Cardiac muscle cell (in vitro differentiated cells and primary cell): ENCODE results near the gene ING3. TPM values are rescaled to one million over a fixed set of nuclear protein-coding genes. Genes with fewer than 3 reads are reported as not detected.

Experiments
- DNase-seq, 2 donors: peaks; one replicate each; pipeline versions ENCODE4 v3.0.0 to v3.0.0-alpha.2; 2010 to 2017; ENCODE audit warnings: low read depth in 1 of 2, low spot score in 1 of 2
- H3K27ac ChIP-seq: fragments of 200-600 bp; sonication (generic); 2 replicates; pipeline ENCODE4 v1.5.1; 2016
- H3K27me3 ChIP-seq: fragments of 200-600 bp; sonication (generic); 2 replicates; pipeline ENCODE4 v1.6.0; 2016; ENCODE audit warnings: control low read depth
- H3K36me3 ChIP-seq: fragments of 200-600 bp; sonication (generic); 2 replicates; pipeline ENCODE4 v1.5.1; 2016; ENCODE audit warnings: control low read depth
- H3K4me1 ChIP-seq: fragments of 200-600 bp; sonication (generic); 2 replicates; pipeline ENCODE4 v1.8.1; 2017; ENCODE audit warnings: low read depth, mild to moderate bottlenecking, mixed run types
- H3K4me3 ChIP-seq: fragments of 200-600 bp; sonication (generic); 2 replicates; pipeline ENCODE4 v1.5.1; 2016; ENCODE audit warnings: mild to moderate bottlenecking
- H3K9me3 ChIP-seq: fragments of 200-600 bp; sonication (generic); 2 replicates; pipeline ENCODE4 v1.5.1; 2017; ENCODE audit warnings: low read depth, mild to moderate bottlenecking, control low read depth
- polyA plus RNA-seq: library from polyadenylated mRNA; unstranded; fragments of >200 nt; fragmentation: Nextera tagmentation; extraction: Ambion mirVana; gene quantifications from 2 replicates; pipeline ENCODE4 v1.2.1, GENCODE V29; 2016
- total RNA-seq: library from RNA; depleted of rRNA; stranded (reverse); fragments of >200 nt; gene quantifications from 2 replicates; pipeline ENCODE4 v1.2.3, GENCODE V29; 2016
- TF ChIP-seq, protein P1 (sequence below): IDR thresholded peaks from 2 replicates; pipeline ENCODE4 v1.5.1; 2012; ENCODE audit warnings: low read depth, mild to moderate bottlenecking, low read length

The ING3 gene
- total and polyA plus RNA-seq, 2 experiments from 2014 or later = 10.7 to 18.4 TPM

GRCh38 chr7:120920034-120920433 lies 30.5 kb upstream of the ING3 start:
- no peak overlapping the region for H3K27ac ChIP-seq
- H3K4me3 ChIP-seq = no peak overlapping the region
- H3K9me3 ChIP-seq = no peaks in the 10 kb centered on the region
- no peak for DNase-seq
- TF ChIP-seq, protein P1, sequence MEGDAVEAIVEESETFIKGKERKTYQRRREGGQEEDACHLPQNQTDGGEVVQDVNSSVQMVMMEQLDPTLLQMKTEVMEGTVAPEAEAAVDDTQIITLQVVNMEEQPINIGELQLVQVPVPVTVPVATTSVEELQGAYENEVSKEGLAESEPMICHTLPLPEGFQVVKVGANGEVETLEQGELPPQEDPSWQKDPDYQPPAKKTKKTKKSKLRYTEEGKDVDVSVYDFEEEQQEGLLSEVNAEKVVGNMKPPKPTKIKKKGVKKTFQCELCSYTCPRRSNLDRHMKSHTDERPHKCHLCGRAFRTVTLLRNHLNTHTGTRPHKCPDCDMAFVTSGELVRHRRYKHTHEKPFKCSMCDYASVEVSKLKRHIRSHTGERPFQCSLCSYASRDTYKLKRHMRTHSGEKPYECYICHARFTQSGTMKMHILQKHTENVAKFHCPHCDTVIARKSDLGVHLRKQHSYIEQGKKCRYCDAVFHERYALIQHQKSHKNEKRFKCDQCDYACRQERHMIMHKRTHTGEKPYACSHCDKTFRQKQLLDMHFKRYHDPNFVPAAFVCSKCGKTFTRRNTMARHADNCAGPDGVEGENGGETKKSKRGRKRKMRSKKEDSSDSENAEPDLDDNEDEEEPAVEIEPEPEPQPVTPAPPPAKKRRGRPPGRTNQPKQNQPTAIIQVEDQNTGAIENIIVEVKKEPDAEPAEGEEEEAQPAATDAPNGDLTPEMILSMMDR = no peak
- H3K4me1 ChIP-seq = no peaks in the 10 kb centered on the region
- no peaks in the 10 kb centered on the region for H3K27me3 ChIP-seq
- no peaks in the 10 kb centered on the region for H3K36me3 ChIP-seq

GRCh38 chr7:120920591-120921274 lies 29.8 kb upstream of the ING3 start:
- no peaks in the 10 kb centered on the region for H3K9me3 ChIP-seq
- H3K27me3 ChIP-seq = no peaks in the 10 kb centered on the region
- TF ChIP-seq, protein P1 = no peak

DNA sequence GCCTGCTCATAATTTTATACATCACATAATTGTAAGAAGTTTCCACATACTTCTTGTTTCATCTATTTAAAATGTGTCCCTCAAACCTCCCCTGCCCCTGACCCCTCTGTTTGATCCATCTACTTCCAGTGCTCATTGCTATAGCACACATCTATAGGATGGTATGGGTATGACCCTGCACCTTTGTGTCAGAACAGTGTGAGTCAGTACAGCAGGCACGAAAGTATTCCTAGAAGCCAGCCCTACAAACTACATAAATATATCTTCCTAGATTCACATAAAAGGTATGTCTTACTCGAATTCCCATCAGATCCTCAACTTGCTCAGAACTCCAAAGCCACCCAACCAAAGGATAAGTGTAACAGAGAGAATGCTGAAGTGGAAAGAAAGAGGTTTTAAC lies 25.7 kb upstream of the ING3 start:
- TF ChIP-seq, protein P1 = no peak
- H3K27me3 ChIP-seq = no peaks in the 10 kb centered on the region
- H3K27ac ChIP-seq = no peak overlapping the region
- no peaks in the 10 kb centered on the region for H3K9me3 ChIP-seq
- no peak overlapping the region for H3K4me3 ChIP-seq
- no peaks in the 10 kb centered on the region for H3K36me3 ChIP-seq
- H3K4me1 ChIP-seq = no peaks in the 10 kb centered on the region
- no peak for DNase-seq

More at GRCh38 chr7:120920591-120921274, 29.8 kb upstream of the ING3 start:
- no peaks in the 10 kb centered on the region for H3K36me3 ChIP-seq
- no peak overlapping the region for H3K27ac ChIP-seq
- DNase-seq = no peak
- no peaks in the 10 kb centered on the region for H3K4me1 ChIP-seq
- H3K4me3 ChIP-seq = no peak overlapping the region

GRCh38 chr7:120925392-120925791 lies 25.2 kb upstream of the ING3 start:
- Histone ChIP-seq H3K27ac (no peak overlapping the region), H3K9me3 (no peaks in the 10 kb centered on the region), H3K4me1 (no peaks in the 10 kb centered on the region), H3K4me3 (no peak overlapping the region), H3K36me3 (no peaks in the 10 kb centered on the region), H3K27me3 (no peaks in the 10 kb centered on the region)
- no peak for DNase-seq
- TF ChIP-seq, protein P1 = no peak

GRCh38 chr7:120926943-120927346 lies 23.6 kb upstream of the ING3 start:
- Histone ChIP-seq H3K27ac (no peak overlapping the region), H3K4me1 (no peaks in the 10 kb centered on the region), H3K36me3 (no peaks in the 10 kb centered on the region), H3K27me3 (no peaks in the 10 kb centered on the region), H3K4me3 (no peak overlapping the region), H3K9me3 (no peaks in the 10 kb centered on the region)
- TF ChIP-seq, protein P1 = no peak
- DNase-seq = no peak
